Stimulated activated CD4-positive, alpha-beta T cell treated with anti-CD3 and anti-CD28 coated beads, Interleukin-12 subunit alpha, Interleukin-12 subunit beta, amount 100 ng/mL, for 48 hours (primary cell): ENCODE data around the gene MAG.
"Not testable (repeated sequence)": the region's sequence is repeated elsewhere in the genome, so short reads cannot be mapped to it uniquely, and the experiment has no call there.

Experiments
- DNase-seq, 3 donors: peaks; one replicate each; pipeline ENCODE4 v3.0.0-alpha.2; 2020; ENCODE audit warnings: low read depth in 2 of 3, low spot score in 1 of 3

Gene MAG

GRCh38 chr19:35358834-35359233 lies 66.9 kb downstream of the MAG start:
- not testable (repeated sequence) for DNase-seq

GRCh38 chr19:35359395-35359794 lies 67.4 kb downstream of the MAG start:
- DNase-seq: not testable (repeated sequence)

- not testable (repeated sequence) for DNase-seq
Observed at GRCh38 chr19:35360081-35360480, 68.1 kb downstream of the MAG start.

DNA sequence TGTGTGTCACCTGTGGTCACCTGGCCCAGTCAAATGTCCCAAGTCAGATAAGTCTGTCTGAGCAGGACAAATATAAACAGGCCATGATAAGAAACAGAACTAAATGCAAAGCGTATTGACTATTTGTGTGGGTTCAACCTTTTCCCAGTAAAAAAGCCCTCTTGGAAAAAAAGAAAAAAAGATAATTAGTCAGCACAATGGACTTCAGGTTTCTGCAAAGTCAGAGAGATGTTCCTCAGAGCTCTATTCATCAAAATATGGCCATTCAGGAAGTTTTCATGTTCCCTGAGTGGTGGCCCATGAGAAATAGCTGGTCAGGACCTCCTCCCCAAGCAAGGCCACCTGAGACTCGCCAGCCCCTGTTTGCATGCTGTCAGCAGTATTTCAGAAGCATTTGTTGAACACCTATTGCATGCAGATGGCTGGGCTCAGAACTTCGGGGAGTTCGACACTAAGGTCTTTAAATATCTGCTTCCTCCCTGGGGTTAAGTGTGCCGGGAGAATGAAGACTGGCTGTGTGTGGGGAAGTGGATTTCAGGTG lies 69.0 kb downstream of the MAG start:
- DNase-seq: no peak

DNA sequence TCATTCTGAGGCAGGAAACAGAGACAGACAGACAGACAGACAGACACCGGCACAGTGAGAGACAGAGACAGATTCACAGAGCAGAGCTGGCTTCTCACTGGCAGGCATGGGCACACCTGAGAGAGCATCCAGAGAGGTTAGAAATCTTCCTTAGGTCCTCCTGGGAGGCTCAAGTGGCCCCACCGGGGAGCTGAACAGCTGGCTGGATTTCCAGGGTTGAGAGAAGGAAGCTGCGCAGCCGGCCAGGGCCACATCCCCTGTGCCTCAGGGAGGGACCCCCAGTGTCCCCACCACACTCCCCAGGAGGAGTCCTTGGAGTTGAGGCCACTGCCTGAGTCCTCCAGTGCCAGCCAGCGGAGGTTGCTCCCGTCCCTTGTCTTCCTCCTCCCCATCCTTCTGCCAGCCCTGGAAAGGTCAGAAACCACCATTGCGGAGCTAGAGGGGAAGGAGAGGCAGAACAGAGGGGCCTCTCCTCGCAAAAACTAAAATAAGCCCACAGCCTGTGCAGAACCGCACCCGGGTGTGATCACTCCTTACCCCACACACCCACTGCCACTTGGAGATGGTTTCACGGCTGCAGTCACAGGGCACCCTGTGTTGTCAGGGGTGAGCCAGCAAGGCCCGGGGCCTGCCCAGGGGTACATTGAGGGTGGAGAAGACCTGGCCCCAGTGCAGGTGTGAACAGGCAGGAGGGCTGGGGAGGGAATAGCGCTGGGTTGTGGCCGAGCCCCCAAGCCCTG lies 70.5 kb downstream of the MAG start:
- no peak for DNase-seq

DNA sequence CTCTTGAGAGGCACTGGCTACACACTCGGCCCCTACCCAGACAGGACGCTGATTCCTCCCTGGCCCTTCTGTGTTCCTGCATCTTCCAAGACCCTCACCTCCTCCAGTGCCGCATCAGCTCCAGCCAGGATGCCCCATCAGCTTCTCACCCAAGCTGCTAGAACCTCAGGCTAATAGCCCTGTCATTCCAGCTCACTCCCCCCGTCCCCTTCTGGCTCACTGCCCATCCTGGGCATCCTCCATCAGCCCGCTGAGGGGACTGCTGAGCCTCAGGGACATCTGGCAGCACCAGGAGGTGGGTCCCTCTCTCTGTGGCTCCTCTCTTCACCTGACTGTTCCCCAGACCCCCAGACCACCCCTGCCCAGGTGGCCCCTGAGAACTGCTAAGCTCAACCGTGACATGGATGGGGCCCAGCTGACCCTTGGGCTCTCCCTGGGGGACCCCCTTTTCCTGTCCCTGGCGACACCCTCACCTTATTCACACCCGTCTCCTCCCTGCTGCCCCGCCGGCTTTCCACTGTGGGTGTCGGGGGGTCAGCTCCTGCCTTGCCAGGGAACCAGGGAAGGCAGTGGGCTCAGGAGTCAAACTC lies 71.1 kb downstream of the MAG start:
- no peak for DNase-seq
